Measurements from ENCODE around the gene MAPK1.

DNA sequence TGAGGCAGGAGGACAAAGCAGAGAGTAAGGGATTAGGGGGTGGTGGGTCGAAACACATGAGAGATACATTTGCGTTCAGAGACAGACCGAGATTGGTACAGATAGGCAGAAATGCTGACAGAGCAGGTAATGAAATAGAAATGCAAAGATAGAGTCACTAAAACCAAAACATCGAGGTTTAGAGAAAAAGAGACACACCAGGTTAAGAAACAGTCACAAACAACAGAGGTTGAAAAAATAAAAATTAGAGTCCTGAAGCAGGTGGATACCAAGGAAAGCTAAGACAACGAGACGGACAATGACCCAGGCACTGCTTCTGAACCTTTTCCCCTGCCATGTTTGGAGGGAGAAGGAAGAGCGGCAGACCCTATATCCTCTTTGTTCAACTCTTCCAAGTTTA is 1.2 kb upstream of the MAPK1 start:
- no peak for TF ChIP-seq POLR2A (IDR thresholded peaks at IDR 0.05; ENCODE audit: low read depth, low read length)
- TF ChIP-seq, protein P1, sequence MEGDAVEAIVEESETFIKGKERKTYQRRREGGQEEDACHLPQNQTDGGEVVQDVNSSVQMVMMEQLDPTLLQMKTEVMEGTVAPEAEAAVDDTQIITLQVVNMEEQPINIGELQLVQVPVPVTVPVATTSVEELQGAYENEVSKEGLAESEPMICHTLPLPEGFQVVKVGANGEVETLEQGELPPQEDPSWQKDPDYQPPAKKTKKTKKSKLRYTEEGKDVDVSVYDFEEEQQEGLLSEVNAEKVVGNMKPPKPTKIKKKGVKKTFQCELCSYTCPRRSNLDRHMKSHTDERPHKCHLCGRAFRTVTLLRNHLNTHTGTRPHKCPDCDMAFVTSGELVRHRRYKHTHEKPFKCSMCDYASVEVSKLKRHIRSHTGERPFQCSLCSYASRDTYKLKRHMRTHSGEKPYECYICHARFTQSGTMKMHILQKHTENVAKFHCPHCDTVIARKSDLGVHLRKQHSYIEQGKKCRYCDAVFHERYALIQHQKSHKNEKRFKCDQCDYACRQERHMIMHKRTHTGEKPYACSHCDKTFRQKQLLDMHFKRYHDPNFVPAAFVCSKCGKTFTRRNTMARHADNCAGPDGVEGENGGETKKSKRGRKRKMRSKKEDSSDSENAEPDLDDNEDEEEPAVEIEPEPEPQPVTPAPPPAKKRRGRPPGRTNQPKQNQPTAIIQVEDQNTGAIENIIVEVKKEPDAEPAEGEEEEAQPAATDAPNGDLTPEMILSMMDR (IDR thresholded peaks at IDR 0.05; ENCODE audit: extremely low read depth in 1 of 2, insufficient read depth in 1 of 2, low read depth in 1 of 2, low read length in 2 of 2) = no peak
- TF ChIP-seq POLR2AphosphoS5 (IDR thresholded peaks at IDR 0.05; ENCODE audit: insufficient read depth, low read depth, low read length) = no peak
- no peak for TF ChIP-seq MYC (IDR thresholded peaks at IDR 0.05; ENCODE audit: low read depth, low read length)

Measured in endothelial cell of umbilical vein (primary cell).